HUES6 (cell line): ENCODE data around the gene DNAJC8.

Experiments used
- H3K27ac ChIP-seq: 2 replicates; pipeline ENCODE4 v1.7.0; 2013; ENCODE audit warnings: low read depth, mild to moderate bottlenecking, low read length, inconsistent platforms
- H3K27me3 ChIP-seq: 2 replicates; pipeline ENCODE4 v1.6.1; 2013; ENCODE audit warnings: low read length; ENCODE audit not compliant: control insufficient read depth, insufficient read depth
- H3K36me3 ChIP-seq: 2 replicates; pipeline ENCODE4 v1.6.1; 2013; ENCODE audit warnings: low read length; ENCODE audit not compliant: control insufficient read depth, insufficient read depth
- H3K4me1 ChIP-seq: 2 replicates; pipeline ENCODE4 v1.6.1; 2013; ENCODE audit warnings: low read length; ENCODE audit not compliant: control insufficient read depth, insufficient read depth
- H3K4me3 ChIP-seq: 2 replicates; pipeline ENCODE4 v1.5.1; 2013; ENCODE audit warnings: low read depth, low read length
- H3K9ac ChIP-seq: one replicate; pipeline ENCODE4 v1.6.1; 2013; ENCODE audit warnings: mild to moderate bottlenecking, low read length
- H3K9me3 ChIP-seq: 2 replicates; pipeline ENCODE4 v1.6.1; 2013; ENCODE audit warnings: low read depth, low read length; ENCODE audit not compliant: control insufficient read depth, insufficient read depth

Gene DNAJC8, protein sequence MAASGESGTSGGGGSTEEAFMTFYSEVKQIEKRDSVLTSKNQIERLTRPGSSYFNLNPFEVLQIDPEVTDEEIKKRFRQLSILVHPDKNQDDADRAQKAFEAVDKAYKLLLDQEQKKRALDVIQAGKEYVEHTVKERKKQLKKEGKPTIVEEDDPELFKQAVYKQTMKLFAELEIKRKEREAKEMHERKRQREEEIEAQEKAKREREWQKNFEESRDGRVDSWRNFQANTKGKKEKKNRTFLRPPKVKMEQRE

DNA sequence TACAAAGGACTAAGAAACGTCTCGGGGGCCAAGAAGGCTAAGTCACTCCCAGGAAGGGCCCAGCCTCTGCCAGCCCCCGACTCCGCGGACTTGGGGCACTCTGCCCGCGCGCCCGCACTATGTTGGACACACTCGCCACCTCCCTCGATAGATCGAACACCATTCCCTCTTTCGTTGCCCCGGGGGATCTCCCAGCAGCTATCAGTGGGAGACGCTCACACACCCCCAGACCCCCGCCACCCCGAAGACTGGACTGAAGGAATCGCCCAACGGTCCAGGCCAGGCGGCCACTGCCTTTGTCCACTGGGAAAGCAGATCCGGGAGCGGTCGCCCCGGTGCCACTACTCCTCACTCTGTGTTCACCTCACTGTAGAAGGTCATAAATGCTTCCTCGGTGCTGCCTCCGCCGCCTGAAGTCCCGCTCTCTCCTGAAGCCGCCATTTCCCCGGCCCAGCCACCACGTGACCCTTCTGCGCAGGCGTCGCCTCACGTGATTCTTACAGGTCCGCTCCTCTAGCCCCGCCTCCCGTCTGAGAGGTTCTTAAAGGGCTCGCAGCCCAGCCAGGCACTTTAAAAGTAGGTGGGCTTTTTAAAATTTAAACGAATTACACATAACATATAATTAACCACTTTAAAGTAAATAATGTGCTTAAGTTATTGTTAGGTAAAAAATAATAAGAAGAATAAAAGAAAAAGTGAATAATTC is at the start of gene DNAJC8:
TSS of gene DNAJC8 (minus strand) at position 472 of the 706 bp plus-strand sequence. CDS start at position 441, 31 bp downstream.
- peak within 1 kb of the TSS; percentile 99 for H3K9ac ChIP-seq
- H3K9me3 ChIP-seq = no peaks in the 10 kb centered on the region
- H3K36me3 ChIP-seq = peaks cover 32% of the 10 kb centered on the region
- peaks cover 5% of the 10 kb centered on the region; the same call in 1 of the 2 replicates for H3K4me1 ChIP-seq
- peak within 1 kb of the TSS; percentile 84; the same call in 1 of the 2 replicates for H3K27ac ChIP-seq
- H3K4me3 ChIP-seq = peak within 1 kb of the TSS; percentile 100
- no peaks in the 10 kb centered on the region for H3K27me3 ChIP-seq

DNA sequence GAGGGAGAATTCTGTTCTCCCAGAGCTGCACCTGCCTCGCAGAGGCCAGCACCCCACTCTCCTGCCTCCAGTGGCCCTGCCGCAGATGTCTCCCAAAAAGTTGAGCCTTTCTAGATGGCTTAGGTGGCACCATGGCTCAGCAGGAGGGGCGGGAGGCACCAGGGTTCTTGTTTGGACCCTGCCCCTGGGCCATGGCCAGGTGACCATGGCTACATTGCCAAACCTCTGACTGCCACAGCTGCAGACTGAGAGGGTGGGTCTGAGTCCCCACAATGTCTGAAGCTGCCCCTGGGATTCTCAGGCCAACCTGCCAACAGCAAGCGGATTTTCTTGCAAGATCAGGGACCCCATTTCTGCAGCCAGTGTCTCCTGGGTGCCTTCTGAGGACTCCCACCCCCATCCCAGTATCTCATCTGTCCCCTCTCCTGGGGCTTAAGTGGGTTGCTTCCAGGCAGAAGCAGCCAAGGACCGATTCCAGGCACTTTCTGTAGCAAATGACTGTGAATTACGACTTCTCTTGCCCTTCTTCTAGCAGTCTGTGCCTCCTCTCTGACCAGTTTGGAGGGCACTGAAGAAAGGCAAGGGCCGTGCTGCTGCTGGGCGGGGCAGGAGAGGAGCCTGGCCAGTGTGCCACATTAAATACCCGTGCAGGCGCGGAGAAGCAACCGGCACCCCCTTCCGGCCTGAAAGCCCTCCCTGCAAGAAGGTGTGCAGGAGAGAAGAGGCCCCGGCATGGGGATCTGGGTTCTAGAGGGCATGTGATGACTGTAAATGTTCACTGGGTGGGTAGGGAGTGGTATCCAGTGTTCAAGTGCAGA is 49.0 kb upstream of the DNAJC8 start:
- Histone ChIP-seq H3K9ac (no peak overlapping the region), H3K4me3 (no peak overlapping the region), H3K4me1 (no peaks in the 10 kb centered on the region), H3K27ac (no peak overlapping the region), H3K36me3 (peaks cover 66% of the 10 kb centered on the region), H3K27me3 (no peaks in the 10 kb centered on the region), H3K9me3 (no peaks in the 10 kb centered on the region)

DNA sequence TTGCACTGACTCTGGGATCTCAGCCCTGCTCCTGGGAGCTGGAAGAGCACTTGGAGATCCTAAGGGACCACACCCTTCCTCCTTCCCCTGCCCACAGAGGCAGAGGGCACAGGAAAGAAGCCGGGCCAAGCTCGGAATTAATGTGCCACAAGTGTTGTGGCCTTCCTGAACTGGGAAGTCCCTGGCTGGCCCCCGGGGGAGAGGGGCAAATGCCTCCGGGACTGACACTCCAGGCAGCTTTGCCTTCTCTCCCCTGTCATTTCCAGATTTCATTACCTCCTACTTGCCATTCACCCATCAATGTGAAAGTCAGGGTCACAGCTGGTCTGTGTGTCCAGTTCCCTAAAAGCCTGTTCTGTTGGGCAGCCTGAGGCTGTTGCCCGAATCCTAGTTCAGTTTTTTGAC is 48.1 kb upstream of the DNAJC8 start:
- no peak overlapping the region for H3K9ac ChIP-seq
- H3K27ac ChIP-seq = no peak overlapping the region
- H3K4me1 ChIP-seq = no peaks in the 10 kb centered on the region
- no peaks in the 10 kb centered on the region for H3K9me3 ChIP-seq
- H3K36me3 ChIP-seq = peaks cover 66% of the 10 kb centered on the region
- H3K27me3 ChIP-seq = no peaks in the 10 kb centered on the region
- no peak overlapping the region for H3K4me3 ChIP-seq

DNA sequence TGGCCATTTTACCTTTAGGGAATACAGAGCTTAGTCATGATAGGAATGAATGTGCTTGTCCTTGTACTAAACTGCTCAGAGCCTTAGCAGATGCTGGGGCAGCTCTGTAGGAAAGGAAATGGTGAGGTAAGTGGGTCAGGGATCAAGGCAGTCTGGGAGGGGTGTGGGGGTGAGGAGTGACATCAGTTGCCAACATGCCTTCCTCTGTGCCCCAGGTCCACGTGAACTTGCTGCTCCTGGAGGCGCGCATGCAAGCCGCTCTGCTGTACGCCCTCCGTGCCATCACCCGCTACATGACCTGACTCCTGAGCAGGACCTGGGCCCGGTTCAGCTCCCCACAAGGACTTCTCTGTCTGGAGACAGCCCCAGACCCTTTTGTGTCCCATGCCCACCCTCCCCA is 47.7 kb upstream of the DNAJC8 start:
- H3K9me3 ChIP-seq = no peaks in the 10 kb centered on the region
- no peak overlapping the region for H3K4me3 ChIP-seq
- H3K4me1 ChIP-seq = no peaks in the 10 kb centered on the region
- no peaks in the 10 kb centered on the region for H3K27me3 ChIP-seq
- peaks cover 70% of the 10 kb centered on the region for H3K36me3 ChIP-seq
- H3K9ac ChIP-seq = no peak overlapping the region
- no peak overlapping the region for H3K27ac ChIP-seq

DNA sequence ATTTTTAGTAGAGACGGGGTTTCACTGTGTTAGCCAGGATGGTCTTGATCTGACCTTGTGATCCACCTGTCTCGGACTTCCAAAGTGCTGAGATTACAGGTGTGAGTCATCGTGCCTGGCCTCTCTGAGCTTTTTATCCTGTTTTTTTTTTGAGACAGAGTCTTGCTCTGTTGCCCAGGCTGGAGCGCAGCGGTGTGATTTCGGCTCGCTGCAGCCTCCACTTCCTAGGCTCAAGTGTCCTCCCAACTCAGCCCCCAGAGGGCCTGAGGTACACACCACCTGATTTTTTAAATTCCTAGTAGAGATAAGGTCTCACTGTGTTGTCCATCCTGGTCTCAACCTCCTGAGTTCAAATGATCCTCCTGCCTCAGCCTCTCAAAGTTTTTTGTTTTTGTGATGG is 46.9 kb upstream of the DNAJC8 start:
- H3K9me3 ChIP-seq = no peaks in the 10 kb centered on the region
- no peaks in the 10 kb centered on the region for H3K4me1 ChIP-seq
- no peak overlapping the region for H3K27ac ChIP-seq
- H3K36me3 ChIP-seq = peaks cover 78% of the 10 kb centered on the region
- no peak overlapping the region for H3K9ac ChIP-seq
- H3K27me3 ChIP-seq = no peaks in the 10 kb centered on the region
- H3K4me3 ChIP-seq = no peak overlapping the region

DNA sequence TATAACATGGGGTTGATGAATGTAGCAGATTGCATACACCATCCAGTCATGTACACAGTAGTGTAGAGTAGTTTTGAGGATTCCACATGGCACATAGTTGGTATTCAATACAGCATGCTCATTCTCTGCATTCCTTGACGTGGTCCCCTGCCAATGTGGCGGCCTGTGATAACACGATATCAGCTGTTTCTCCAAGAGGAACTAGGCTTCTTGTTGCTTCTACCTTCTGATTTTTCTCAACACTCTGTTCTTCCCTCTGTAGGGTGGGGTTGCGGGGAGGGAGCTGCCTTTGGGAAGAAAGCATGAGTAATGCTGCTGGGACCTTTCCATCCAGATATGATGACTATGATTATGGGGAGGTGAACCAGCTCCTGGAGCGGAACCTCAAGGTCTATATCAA is 45.9 kb upstream of the DNAJC8 start:
- no peaks in the 10 kb centered on the region for H3K9me3 ChIP-seq
- no peaks in the 10 kb centered on the region for H3K4me1 ChIP-seq
- peaks cover 88% of the 10 kb centered on the region for H3K36me3 ChIP-seq
- H3K4me3 ChIP-seq = no peak overlapping the region
- no peaks in the 10 kb centered on the region for H3K27me3 ChIP-seq
- H3K27ac ChIP-seq = no peak overlapping the region
- no peak overlapping the region for H3K9ac ChIP-seq

DNA sequence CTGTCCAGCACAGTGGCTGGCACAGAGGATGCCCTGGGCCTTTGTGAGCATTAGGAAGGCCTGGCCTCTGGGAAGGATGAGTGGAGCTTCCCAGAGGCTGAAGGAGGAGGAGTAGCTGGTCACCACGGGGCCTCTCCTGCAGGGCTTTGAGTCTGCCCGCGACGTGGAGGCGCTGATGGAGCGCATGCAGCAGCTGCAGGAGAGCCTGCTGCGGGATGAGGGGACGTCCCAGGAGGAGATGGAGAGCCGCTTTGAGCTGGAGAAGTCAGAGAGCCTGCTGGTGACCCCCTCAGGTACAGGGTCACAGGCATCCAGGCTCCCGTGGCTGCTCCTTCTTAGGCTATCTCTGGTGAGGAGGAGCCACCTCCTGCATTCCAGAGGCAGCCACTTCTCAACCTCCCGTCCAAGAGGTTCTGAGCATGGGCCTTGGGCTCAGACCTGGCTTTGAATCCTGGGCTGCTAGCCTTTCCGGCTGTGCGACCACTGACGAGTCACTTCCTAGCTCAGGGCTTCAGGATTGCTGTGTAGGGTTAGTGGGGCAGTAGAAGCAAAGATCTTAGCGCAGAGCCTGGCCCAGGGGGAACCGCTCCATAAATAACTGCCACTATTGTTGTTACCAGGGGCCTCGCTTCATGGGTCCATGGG is 40.5 kb upstream of the DNAJC8 start:
- Histone ChIP-seq H3K27me3 (no peaks in the 10 kb centered on the region), H3K9me3 (no peaks in the 10 kb centered on the region), H3K27ac (no peak overlapping the region), H3K4me1 (no peaks in the 10 kb centered on the region), H3K9ac (no peak overlapping the region), H3K36me3 (peaks cover 78% of the 10 kb centered on the region), H3K4me3 (no peak overlapping the region)

DNA sequence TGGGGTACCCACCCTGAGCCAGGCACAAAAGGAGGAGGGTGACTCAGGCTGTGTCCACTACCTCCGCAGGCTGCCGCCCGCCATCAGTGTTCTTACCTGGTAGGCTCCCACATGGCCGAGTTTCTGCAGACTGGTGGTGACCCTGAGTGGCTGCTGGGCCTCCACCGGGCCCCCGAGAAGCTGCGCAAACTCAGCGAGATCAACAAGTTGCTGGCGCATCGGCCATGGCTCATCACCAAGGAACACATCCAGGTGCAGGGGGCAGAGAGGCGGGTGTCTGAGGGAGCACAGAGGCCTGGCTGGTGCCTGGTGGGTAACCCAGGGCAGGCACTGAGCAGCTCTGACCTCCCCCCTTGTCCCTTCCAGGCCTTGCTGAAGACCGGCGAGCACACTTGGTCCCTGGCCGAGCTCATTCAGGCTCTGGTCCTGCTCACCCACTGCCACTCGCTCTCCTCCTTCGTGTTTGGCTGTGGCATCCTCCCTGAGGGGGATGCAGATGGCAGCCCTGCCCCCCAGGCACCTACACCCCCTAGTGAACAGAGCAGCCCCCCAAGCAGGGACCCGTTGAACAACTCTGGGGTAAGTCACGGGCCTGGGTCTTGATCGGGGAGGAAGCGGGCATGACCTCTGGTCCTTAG is 39.5 kb upstream of the DNAJC8 start:
- Histone ChIP-seq H3K9ac (no peak overlapping the region), H3K36me3 (peaks cover 68% of the 10 kb centered on the region), H3K27ac (no peak overlapping the region), H3K9me3 (no peaks in the 10 kb centered on the region), H3K27me3 (no peaks in the 10 kb centered on the region), H3K4me1 (no peaks in the 10 kb centered on the region; the same call in 1 of the 2 replicates), H3K4me3 (no peak overlapping the region)

DNA sequence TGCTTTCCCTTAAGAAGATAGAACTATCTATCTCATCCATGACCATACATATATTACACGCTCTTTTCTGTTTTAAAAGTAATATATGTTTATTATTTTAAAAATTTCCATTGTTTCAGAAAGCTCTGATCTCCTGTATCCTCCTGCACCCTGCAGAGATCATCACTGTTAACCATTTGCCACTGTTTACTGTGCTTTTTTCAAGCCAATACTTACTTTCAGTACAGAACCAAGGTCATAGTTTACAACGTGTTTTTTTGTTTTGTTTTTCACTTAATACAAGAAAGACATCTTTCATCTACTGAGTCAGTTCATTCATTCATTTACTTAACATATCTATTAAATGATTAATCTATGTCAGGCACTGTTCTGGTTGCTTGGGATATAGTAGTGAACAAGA is 36.7 kb upstream of the DNAJC8 start:
- Histone ChIP-seq H3K36me3 (peaks cover 51% of the 10 kb centered on the region), H3K9ac (no peak overlapping the region), H3K9me3 (no peaks in the 10 kb centered on the region), H3K27me3 (no peaks in the 10 kb centered on the region), H3K27ac (no peak overlapping the region), H3K4me3 (no peak overlapping the region), H3K4me1 (peaks cover 24% of the 10 kb centered on the region)

DNA sequence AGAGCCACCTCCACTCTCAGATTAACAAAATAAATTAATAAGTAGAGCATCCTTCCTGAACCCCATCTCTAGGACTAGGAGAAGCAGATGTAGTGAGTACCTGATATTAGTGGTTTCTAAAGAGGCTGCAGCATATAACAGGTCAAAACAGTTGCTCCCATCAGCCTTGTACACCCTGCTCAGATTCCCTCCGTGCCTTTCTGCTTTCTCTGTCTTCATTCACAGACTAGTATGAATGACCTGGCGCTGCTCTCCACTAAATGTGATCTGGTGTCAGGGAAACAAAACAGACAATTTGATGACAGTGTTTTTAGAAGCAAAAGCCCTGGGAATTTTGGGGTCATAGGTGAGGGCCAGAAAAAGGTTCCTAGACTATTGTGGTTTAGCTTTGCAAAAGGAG is 34.8 kb upstream of the DNAJC8 start:
- H3K9me3 ChIP-seq = no peaks in the 10 kb centered on the region
- H3K27ac ChIP-seq = no peak overlapping the region
- no peaks in the 10 kb centered on the region for H3K27me3 ChIP-seq
- peaks cover 33% of the 10 kb centered on the region for H3K4me1 ChIP-seq
- H3K36me3 ChIP-seq = peaks cover 32% of the 10 kb centered on the region
- no peak overlapping the region for H3K9ac ChIP-seq
- H3K4me3 ChIP-seq = no peak overlapping the region
